Right cardiac atrium (tissue), 5 donors: ENCODE data around the gene SNTA1. TPM values are rescaled to one million over a fixed set of nuclear protein-coding genes. Genes with fewer than 3 reads are reported as not detected.

Experiments used
- ATAC-seq, 2 donors: fragments of 200-7000 bp; cut with Tn5 transposase; one replicate each; pipeline versions ENCODE4 v1.8.0 to v1.9.1; 2020; ENCODE audit warnings: moderate library complexity in 2 of 2, mild to moderate bottlenecking in 1 of 2
- DNase-seq, 3 donors: peaks; one replicate each; pipeline ENCODE4 v3.0.0-alpha.2; 2020
- H3K27ac ChIP-seq: one replicate; pipeline ENCODE4 v1.5.1; 2013; ENCODE audit warnings: mild to moderate bottlenecking, low read length, control low read depth, moderate library complexity
- H3K27me3 ChIP-seq: one replicate; pipeline ENCODE4 v1.6.1; 2013; ENCODE audit not compliant: control insufficient read depth, insufficient read depth
- H3K4me1 ChIP-seq: one replicate; pipeline ENCODE4 v1.6.1; 2013; ENCODE audit warnings: low read length; ENCODE audit not compliant: control insufficient read depth, insufficient read depth
- H3K4me3 ChIP-seq: one replicate; pipeline ENCODE4 v1.5.1; 2013; ENCODE audit warnings: low read length, control low read depth
- H3K9me3 ChIP-seq: one replicate; pipeline ENCODE4 v1.6.1; 2013; ENCODE audit warnings: low read length; ENCODE audit not compliant: control insufficient read depth
- WGBS: extraction: QIAGEN DNeasy Blood & Tissue Kit; methylation state at CpG from one replicate; pipeline ENCODE4 v1.1.7; 2013; 5-methylcytosine and 5-hydroxymethylcytosine counted together
- intact Hi-C, 4 donors: fragments of 100-400 bp; cut with DNase I; formaldehyde crosslinking; loops; one replicate each; pipeline versions ENCODE4 v1.11.0 to v1.14.0; 2022 to 2023
- polyA plus RNA-seq: library from polyadenylated mRNA; stranded (reverse); fragments of 200-250 nt; gene quantifications from one replicate; pipeline ENCODE4 v1.2.3, GENCODE V29; 2013
- total RNA-seq, 4 donors: library from RNA; stranded (reverse); fragmentation: NEBNext Ultra II Directional; extraction: Animal tissue kit (Norgen Biotek cat#: 25700); gene quantifications; one replicate each; pipeline ENCODE4 v1.2.1, GENCODE V29; 2021
- donor health status: healthy with polysubstance abuse.
- donor health status: DM: no; HTN: yes; CAD: no.
- donor health status: DM: no; HTN: no; CAD: no.
- donor health status: DM: no; HTN: yes; CAD: no; lungs with severe emphysema.
- donor health status: DM: yes; HTN: yes; CAD: no.

The SNTA1 gene
- total and polyA plus RNA-seq, 5 donors = 160 to 221 (median 180) TPM

GRCh38 chr20:33480048-33480447 is 36.5 kb upstream of the SNTA1 start:
- Histone ChIP-seq H3K9me3 (no peaks in the 10 kb centered on the region), H3K4me3 (no peak overlapping the region), H3K4me1 (no peaks in the 10 kb centered on the region), H3K27me3 (no peaks in the 10 kb centered on the region), H3K27ac (no peak overlapping the region)
- DNase-seq (peak in 1 of 3 donors; percentile 7), ATAC-seq (no peak)
- 93% methylated on average over 5 of the region's 5 CpGs for WGBS
- intact Hi-C loops = no loop called here

GRCh38 chr20:33477386-33478234 is 34.0 kb upstream of the SNTA1 start:
- DNase-seq (peak in 1 of 3 donors; percentile 1), ATAC-seq (no peak)
- Histone ChIP-seq H3K27ac (no peak overlapping the region), H3K9me3 (no peaks in the 10 kb centered on the region), H3K4me3 (no peak overlapping the region), H3K4me1 (no peaks in the 10 kb centered on the region), H3K27me3 (no peaks in the 10 kb centered on the region)
- intact Hi-C loops = no loop called here
- WGBS = 87% methylated on average over 7 of the region's 7 CpGs

GRCh38 chr20:33475381-33476152 is 32.0 kb upstream of the SNTA1 start:
- no peak overlapping the region for H3K27ac ChIP-seq
- H3K4me1 ChIP-seq = no peaks in the 10 kb centered on the region
- peak in 2 of 3 donors; percentile 53 to 59 for DNase-seq
- peak in 1 of 2 donors; percentile 26 for ATAC-seq
- intact Hi-C loops = no loop called here
- no peaks in the 10 kb centered on the region for H3K9me3 ChIP-seq
- H3K27me3 ChIP-seq = no peaks in the 10 kb centered on the region
- H3K4me3 ChIP-seq = no peak overlapping the region
- 34% methylated on average over 14 of the region's 14 CpGs for WGBS

DNA sequence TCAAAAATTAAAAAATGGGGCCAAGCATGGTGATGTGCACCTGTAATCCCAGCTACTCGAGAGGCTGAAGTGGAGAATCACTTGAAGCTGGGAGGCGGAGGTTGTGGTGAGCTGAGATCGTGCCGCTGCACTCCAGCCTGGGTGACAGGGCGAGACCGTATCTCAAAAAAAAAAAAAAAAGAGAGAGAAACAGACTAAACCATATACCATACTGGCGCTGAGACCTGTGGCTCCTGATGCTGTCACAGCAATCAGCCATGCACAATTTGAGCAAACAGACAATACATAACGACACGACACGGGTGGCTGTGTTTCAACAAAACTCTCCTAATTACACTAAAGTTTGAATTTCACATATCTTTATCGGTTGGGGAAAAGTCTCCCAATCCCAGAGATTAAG is 31.4 kb upstream of the SNTA1 start:
- WGBS = 87% methylated on average over 11 of the region's 11 CpGs
- Histone ChIP-seq H3K27ac (no peak overlapping the region), H3K9me3 (no peaks in the 10 kb centered on the region), H3K27me3 (no peaks in the 10 kb centered on the region), H3K4me3 (no peak overlapping the region), H3K4me1 (no peaks in the 10 kb centered on the region)
- intact Hi-C loops = no loop called here
- ATAC-seq (no peak), DNase-seq (no peak)

GRCh38 chr20:33474097-33474873 is 30.7 kb upstream of the SNTA1 start:
- intact Hi-C loops = no loop called here
- WGBS = 81% methylated on average over 7 of the region's 7 CpGs
- H3K9me3 ChIP-seq = no peaks in the 10 kb centered on the region
- DNase-seq = no peak
- no peaks in the 10 kb centered on the region for H3K4me1 ChIP-seq
- H3K27me3 ChIP-seq = no peaks in the 10 kb centered on the region
- no peak for ATAC-seq
- H3K27ac ChIP-seq = no peak overlapping the region
- no peak overlapping the region for H3K4me3 ChIP-seq

- no peak for ATAC-seq
- Histone ChIP-seq H3K9me3 (no peaks in the 10 kb centered on the region), H3K4me3 (no peak overlapping the region), H3K4me1 (no peaks in the 10 kb centered on the region), H3K27me3 (no peaks in the 10 kb centered on the region), H3K27ac (no peak overlapping the region)
- WGBS = 85% methylated on average over 7 of the region's 7 CpGs
- no peak for DNase-seq
- intact Hi-C loops = no loop called here
These were observed 29.4 kb upstream of the SNTA1 start for GRCh38 chr20:33472868-33473435.

GRCh38 chr20:33470866-33471265 is 27.3 kb upstream of the SNTA1 start:
- Histone ChIP-seq H3K4me3 (no peak overlapping the region), H3K27ac (no peak overlapping the region), H3K4me1 (no peaks in the 10 kb centered on the region), H3K27me3 (no peaks in the 10 kb centered on the region), H3K9me3 (no peaks in the 10 kb centered on the region)
- intact Hi-C loops = no loop called here
- 79% methylated on average over 3 of the region's 3 CpGs for WGBS
- no peak for ATAC-seq
- DNase-seq = no peak

- DNase-seq = no peak
- H3K4me1 ChIP-seq = no peaks in the 10 kb centered on the region
- 64% methylated on average over 4 of the region's 4 CpGs for WGBS
- no peak overlapping the region for H3K4me3 ChIP-seq
- intact Hi-C loops = no loop called here
- H3K27ac ChIP-seq = no peak overlapping the region
- no peaks in the 10 kb centered on the region for H3K27me3 ChIP-seq
- no peaks in the 10 kb centered on the region for H3K9me3 ChIP-seq
- ATAC-seq = no peak
These were observed 26.9 kb upstream of the SNTA1 start for GRCh38 chr20:33470457-33470856.

GRCh38 chr20:33466303-33466646 is 22.7 kb upstream of the SNTA1 start:
- WGBS = 83% methylated on average over 3 of the region's 3 CpGs
- Histone ChIP-seq H3K4me1 (no peaks in the 10 kb centered on the region), H3K27me3 (no peaks in the 10 kb centered on the region), H3K9me3 (no peaks in the 10 kb centered on the region), H3K4me3 (no peak overlapping the region), H3K27ac (no peak overlapping the region)
- no peak for DNase-seq
- intact Hi-C loops = no loop called here
- ATAC-seq = no peak

- Histone ChIP-seq H3K4me3 (no peak overlapping the region), H3K9me3 (no peaks in the 10 kb centered on the region), H3K4me1 (no peaks in the 10 kb centered on the region), H3K27me3 (no peaks in the 10 kb centered on the region), H3K27ac (no peak overlapping the region)
- peak; percentile 23 to 46 for ATAC-seq
- 65% methylated on average over 9 of the region's 9 CpGs for WGBS
- DNase-seq = no peak
- intact Hi-C loops = no loop called here
These were observed 22.1 kb upstream of the SNTA1 start for GRCh38 chr20:33465481-33466302.
